ENCODE measurements around the gene ZC3H12C.

The ZC3H12C gene

GRCh38 chr11:110092515-110093406, at the start of gene ZC3H12C:
Gene ZC3H12C, plus strand, starts transcription at chr11:110093392. Its CDS starts 20 bp downstream, at chr11:110093412.
- peak within 1 kb of the TSS; percentile 96 to 98 for H3K27ac ChIP-seq
- DNase-seq (ENCODE audit: low spot score), result peak; percentile 91

DNA sequence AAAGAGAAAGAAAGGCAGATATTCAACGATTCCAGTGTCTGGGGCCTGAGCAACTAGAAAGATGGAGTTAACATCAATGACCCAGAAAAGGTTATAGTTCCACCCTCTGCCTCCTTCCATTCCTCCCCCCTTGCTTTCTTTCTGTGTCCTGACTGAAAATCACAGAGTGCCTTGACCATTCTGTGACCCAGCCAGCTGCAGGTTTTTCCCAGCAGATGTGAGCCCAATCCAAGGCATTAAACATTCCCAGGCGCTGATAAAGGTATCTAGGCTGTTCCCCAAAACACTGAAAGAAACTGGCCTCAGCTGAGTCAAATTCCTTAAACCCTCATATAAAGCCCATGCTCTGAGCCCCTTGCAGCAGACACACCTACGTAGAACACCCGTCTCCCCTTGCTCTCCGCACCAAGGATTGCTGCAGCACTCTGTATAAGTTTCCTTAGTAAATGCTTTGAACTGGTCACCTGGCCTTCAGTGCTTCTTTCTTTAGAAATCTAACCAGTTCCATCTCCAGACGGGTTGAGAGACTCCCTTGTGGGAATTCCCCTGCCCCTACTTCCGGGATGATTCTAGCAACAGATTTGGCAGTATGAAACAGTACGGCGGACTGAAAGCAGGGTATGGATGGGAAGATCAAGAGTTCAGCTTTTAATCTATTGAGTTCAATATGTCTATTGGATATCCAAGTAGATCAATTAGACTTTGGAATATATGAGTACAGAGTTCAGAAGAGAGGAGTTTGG, 48.8 kb upstream of the ZC3H12C start:
- DNase-seq (ENCODE audit: low spot score), result no peak
- Histone ChIP-seq H3K27ac (no peak overlapping the region), H3K4me3 (no peak overlapping the region)
- TF ChIP-seq CTCF (IDR thresholded peaks at IDR 0.05), result no peak

More at GRCh38 chr11:110092515-110093406, at the start of gene ZC3H12C:
- TF ChIP-seq CTCF (IDR thresholded peaks at IDR 0.05), result no peak
- H3K4me3 ChIP-seq, result peak within 1 kb of the TSS; percentile 94

- H3K27ac ChIP-seq, result no peak overlapping the region
- TF ChIP-seq CTCF (IDR thresholded peaks at IDR 0.05), result no peak
- H3K4me3 ChIP-seq, result no peak overlapping the region
- no peak for DNase-seq (ENCODE audit: low spot score)
Measured at GRCh38 chr11:110046775-110047380, 46.3 kb upstream of the ZC3H12C start.

- no peak overlapping the region for H3K27ac ChIP-seq
- DNase-seq (ENCODE audit: low spot score), result no peak
- no peak for TF ChIP-seq CTCF (IDR thresholded peaks at IDR 0.05)
- no peak overlapping the region for H3K4me3 ChIP-seq
Measured at GRCh38 chr11:110049501-110050200, 43.5 kb upstream of the ZC3H12C start.

DNA sequence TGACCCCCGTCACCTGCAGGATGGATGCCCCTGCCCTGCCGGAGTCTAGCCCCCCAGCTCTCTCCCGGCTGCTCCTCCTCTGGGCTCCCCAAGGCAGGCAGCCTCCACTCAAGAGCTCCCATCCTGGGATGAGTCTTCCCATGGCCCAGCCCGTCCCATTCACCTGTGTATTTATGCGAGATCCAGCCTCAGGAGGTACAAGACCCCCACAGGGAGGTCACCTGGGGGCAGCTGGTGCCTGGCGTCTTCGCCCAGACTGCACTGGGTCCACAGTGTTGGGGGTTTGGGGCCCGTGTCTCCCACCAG, 43.0 kb upstream of the ZC3H12C start:
- Histone ChIP-seq H3K27ac (no peak overlapping the region), H3K4me3 (no peak overlapping the region)
- no peak for TF ChIP-seq CTCF (IDR thresholded peaks at IDR 0.05)
- DNase-seq (ENCODE audit: low spot score), result no peak

DNA sequence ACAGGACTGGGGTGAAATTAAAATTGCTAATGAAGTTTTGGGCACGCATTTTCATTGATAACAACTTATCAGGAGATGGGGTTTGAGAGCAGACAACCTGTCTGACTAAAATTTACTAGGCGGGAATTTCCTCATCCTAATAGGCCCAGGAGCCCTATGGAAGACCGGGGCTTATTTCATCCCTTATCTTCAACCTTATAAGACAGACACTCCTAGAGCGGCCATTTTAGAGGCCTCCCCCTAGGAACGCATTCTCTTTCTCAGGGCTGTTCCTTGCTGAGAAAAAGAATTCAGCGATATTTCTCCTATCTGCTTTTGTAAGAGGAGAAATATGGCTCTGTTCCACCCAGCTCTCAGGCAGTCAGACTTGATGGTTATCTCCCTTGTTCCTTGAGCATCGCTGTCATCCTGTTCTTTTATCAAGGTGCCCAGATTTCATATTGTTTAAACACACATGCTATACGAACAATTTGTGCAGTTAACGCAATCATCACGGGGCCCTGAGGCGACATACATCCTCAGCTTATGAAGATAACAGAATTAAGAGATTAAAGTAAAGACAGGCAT, 39.3 kb upstream of the ZC3H12C start:
- H3K4me3 ChIP-seq, result no peak overlapping the region
- H3K27ac ChIP-seq, result no peak overlapping the region
- no peak for DNase-seq (ENCODE audit: low spot score)
- no peak for TF ChIP-seq CTCF (IDR thresholded peaks at IDR 0.05)

Measured in coronary artery (tissue), 2 donors.